Ovary (tissue), 3 donors: Measurements from ENCODE around the gene SLC6A18.

Experiments
- EP300 ChIP-seq: sonication (generic); formaldehyde crosslinking; IDR thresholded peaks from one replicate; pipeline ENCODE4 v1.6.1; 2017; ENCODE audit warnings: antibody characterized with exemption
- POLR2A ChIP-seq: fragments of 450-650 bp; IDR thresholded peaks from one replicate; pipeline ENCODE4 v1.6.1; 2017; ENCODE audit warnings: antibody characterized with exemption, mild to moderate bottlenecking, moderate library complexity
- TF ChIP-seq, protein P1 (sequence below), 3 donors: fragments of 450-650 bp in 2 of 3; fragments of 200-600 bp in 1 of 3; IDR thresholded peaks; one replicate each; pipeline versions ENCODE4 v1.5.1 to v1.8.0; 2016 to 2022; ENCODE audit warnings: antibody characterized with exemption in 3 of 3, mild to moderate bottlenecking in 1 of 3
- donor health status: DM: no; HTN: no; CAD: no.

GRCh38 chr5:1228120-1228519 is 2.9 kb downstream of the SLC6A18 start:
- no peak for TF ChIP-seq POLR2A
- TF ChIP-seq, protein P1, sequence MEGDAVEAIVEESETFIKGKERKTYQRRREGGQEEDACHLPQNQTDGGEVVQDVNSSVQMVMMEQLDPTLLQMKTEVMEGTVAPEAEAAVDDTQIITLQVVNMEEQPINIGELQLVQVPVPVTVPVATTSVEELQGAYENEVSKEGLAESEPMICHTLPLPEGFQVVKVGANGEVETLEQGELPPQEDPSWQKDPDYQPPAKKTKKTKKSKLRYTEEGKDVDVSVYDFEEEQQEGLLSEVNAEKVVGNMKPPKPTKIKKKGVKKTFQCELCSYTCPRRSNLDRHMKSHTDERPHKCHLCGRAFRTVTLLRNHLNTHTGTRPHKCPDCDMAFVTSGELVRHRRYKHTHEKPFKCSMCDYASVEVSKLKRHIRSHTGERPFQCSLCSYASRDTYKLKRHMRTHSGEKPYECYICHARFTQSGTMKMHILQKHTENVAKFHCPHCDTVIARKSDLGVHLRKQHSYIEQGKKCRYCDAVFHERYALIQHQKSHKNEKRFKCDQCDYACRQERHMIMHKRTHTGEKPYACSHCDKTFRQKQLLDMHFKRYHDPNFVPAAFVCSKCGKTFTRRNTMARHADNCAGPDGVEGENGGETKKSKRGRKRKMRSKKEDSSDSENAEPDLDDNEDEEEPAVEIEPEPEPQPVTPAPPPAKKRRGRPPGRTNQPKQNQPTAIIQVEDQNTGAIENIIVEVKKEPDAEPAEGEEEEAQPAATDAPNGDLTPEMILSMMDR (IDR thresholded peaks at IDR 0.05), result no peak
- TF ChIP-seq EP300, result no peak
